Medulla oblongata (tissue), 1 donor: ENCODE measurements around the gene IQCN.

Experiments used
- DNase-seq: peaks from one replicate; pipeline ENCODE4 v3.0.0-alpha.2; 2015; ENCODE audit errors: extremely low spot score

IQCN gene

GRCh38 chr19:18274219-18274780, at the start of gene IQCN:
IQCN (minus strand) TSS chr19:18274452; CDS start chr19:18269478, 4,974 bp downstream.
- DNase-seq = peak; percentile 52

- peak; percentile 97 for DNase-seq
These were observed 48.7 kb upstream of the IQCN start, which contains the start of gene LSM4 for GRCh38 chr19:18322759-18323460. LSM4 (minus strand) TSS chr19:18323076; CDS start chr19:18323020, 56 bp downstream.

GRCh38 chr19:18322318-18322758, 48.1 kb upstream of the IQCN start:
- DNase-seq = no peak

GRCh38 chr19:18321734-18322102, 47.5 kb upstream of the IQCN start:
- no peak for DNase-seq

GRCh38 chr19:18320865-18321733, 46.8 kb upstream of the IQCN start:
- DNase-seq = no peak

GRCh38 chr19:18319591-18320135, 45.4 kb upstream of the IQCN start:
- DNase-seq = no peak

- DNase-seq = no peak
These were observed 43.9 kb upstream of the IQCN start for GRCh38 chr19:18317961-18318800.

GRCh38 chr19:18313398-18313797, 39.1 kb upstream of the IQCN start:
- DNase-seq = no peak

GRCh38 chr19:18312092-18312534, 37.9 kb upstream of the IQCN start:
- no peak for DNase-seq

GRCh38 chr19:18311502-18312091, 37.3 kb upstream of the IQCN start:
- DNase-seq = no peak

GRCh38 chr19:18310966-18311365, 36.7 kb upstream of the IQCN start:
- DNase-seq = no peak

- no peak for DNase-seq
These were observed 36.1 kb upstream of the IQCN start for GRCh38 chr19:18310118-18310909.

- DNase-seq = no peak
These were observed 35.3 kb upstream of the IQCN start for GRCh38 chr19:18309525-18310064.

GRCh38 chr19:18308948-18309325, 34.7 kb upstream of the IQCN start:
- no peak for DNase-seq

- no peak for DNase-seq
These were observed 34.0 kb upstream of the IQCN start for GRCh38 chr19:18308051-18308947.

GRCh38 chr19:18307271-18307681, 33.0 kb upstream of the IQCN start:
- no peak for DNase-seq

- DNase-seq = no peak
These were observed 32.6 kb upstream of the IQCN start for GRCh38 chr19:18306888-18307260.

GRCh38 chr19:18306209-18306887, 32.1 kb upstream of the IQCN start:
- DNase-seq = no peak
